HUES6 (cell line): ENCODE data around the gene MOXD1.
"Not testable (repeated sequence)": the region's sequence is repeated elsewhere in the genome, so short reads cannot be mapped to it uniquely, and the experiment has no call there.

Experiments used
- H3K27ac ChIP-seq: 2 replicates; pipeline ENCODE4 v1.7.0; 2013; ENCODE audit warnings: low read depth, mild to moderate bottlenecking, low read length, inconsistent platforms
- H3K27me3 ChIP-seq: 2 replicates; pipeline ENCODE4 v1.6.1; 2013; ENCODE audit warnings: low read length; ENCODE audit not compliant: control insufficient read depth, insufficient read depth
- H3K36me3 ChIP-seq: 2 replicates; pipeline ENCODE4 v1.6.1; 2013; ENCODE audit warnings: low read length; ENCODE audit not compliant: control insufficient read depth, insufficient read depth
- H3K4me1 ChIP-seq: 2 replicates; pipeline ENCODE4 v1.6.1; 2013; ENCODE audit warnings: low read length; ENCODE audit not compliant: control insufficient read depth, insufficient read depth
- H3K4me3 ChIP-seq: 2 replicates; pipeline ENCODE4 v1.5.1; 2013; ENCODE audit warnings: low read depth, low read length
- H3K9ac ChIP-seq: one replicate; pipeline ENCODE4 v1.6.1; 2013; ENCODE audit warnings: mild to moderate bottlenecking, low read length
- H3K9me3 ChIP-seq: 2 replicates; pipeline ENCODE4 v1.6.1; 2013; ENCODE audit warnings: low read depth, low read length; ENCODE audit not compliant: control insufficient read depth, insufficient read depth

Gene MOXD1

GRCh38 chr6:132279592-132280139 is 121.6 kb downstream of the MOXD1 start:
- no peaks in the 10 kb centered on the region for H3K4me1 ChIP-seq
- no peaks in the 10 kb centered on the region for H3K36me3 ChIP-seq
- no peak overlapping the region for H3K27ac ChIP-seq
- no peaks in the 10 kb centered on the region for H3K9me3 ChIP-seq
- peak overlapping the region; percentile 22 for H3K9ac ChIP-seq
- no peaks in the 10 kb centered on the region for H3K27me3 ChIP-seq
- peak overlapping the region; percentile 55 for H3K4me3 ChIP-seq

- Histone ChIP-seq H3K9me3 (no peaks in the 10 kb centered on the region), H3K27me3 (no peaks in the 10 kb centered on the region), H3K27ac (no peak overlapping the region), H3K36me3 (no peaks in the 10 kb centered on the region), H3K4me1 (no peaks in the 10 kb centered on the region), H3K9ac (no peak overlapping the region), H3K4me3 (no peak overlapping the region)
Measured at GRCh38 chr6:132275066-132275970, 126.0 kb downstream of the MOXD1 start.

- Histone ChIP-seq H3K27me3 (no peaks in the 10 kb centered on the region), H3K4me3 (no peak overlapping the region), H3K27ac (no peak overlapping the region), H3K36me3 (no peaks in the 10 kb centered on the region), H3K9me3 (no peaks in the 10 kb centered on the region), H3K4me1 (no peaks in the 10 kb centered on the region), H3K9ac (no peak overlapping the region)
Measured at GRCh38 chr6:132272776-132273175, 128.5 kb downstream of the MOXD1 start.

- Histone ChIP-seq H3K9ac (no peak overlapping the region), H3K9me3 (no peaks in the 10 kb centered on the region), H3K4me3 (no peak overlapping the region), H3K27ac (no peak overlapping the region), H3K27me3 (no peaks in the 10 kb centered on the region), H3K4me1 (no peaks in the 10 kb centered on the region), H3K36me3 (no peaks in the 10 kb centered on the region)
Measured at GRCh38 chr6:132270726-132271402, 130.4 kb downstream of the MOXD1 start.

- H3K4me3 ChIP-seq, H3K27ac ChIP-seq, H3K9me3 ChIP-seq, H3K27me3 ChIP-seq, H3K9ac ChIP-seq, H3K4me1 ChIP-seq, H3K36me3 ChIP-seq: not testable (repeated sequence)
Measured at GRCh38 chr6:132268666-132269065, 132.6 kb downstream of the MOXD1 start.

GRCh38 chr6:132268209-132268608 is 133.1 kb downstream of the MOXD1 start:
- H3K27ac ChIP-seq, result no peak overlapping the region
- no peaks in the 10 kb centered on the region for H3K36me3 ChIP-seq
- no peak overlapping the region for H3K9ac ChIP-seq
- no peaks in the 10 kb centered on the region for H3K4me1 ChIP-seq
- no peaks in the 10 kb centered on the region for H3K27me3 ChIP-seq
- H3K9me3 ChIP-seq, result no peaks in the 10 kb centered on the region
- H3K4me3 ChIP-seq, result no peak overlapping the region

- no peaks in the 10 kb centered on the region for H3K36me3 ChIP-seq
- H3K9ac ChIP-seq, result no peak overlapping the region
- peaks cover 1% of the 10 kb centered on the region; the same call in 1 of the 2 replicates for H3K27me3 ChIP-seq
- H3K4me3 ChIP-seq, result no peak overlapping the region
- H3K9me3 ChIP-seq, result no peaks in the 10 kb centered on the region
- H3K4me1 ChIP-seq, result no peaks in the 10 kb centered on the region
- H3K27ac ChIP-seq, result no peak overlapping the region
Measured at GRCh38 chr6:132265451-132266097, 135.7 kb downstream of the MOXD1 start.

GRCh38 chr6:132264021-132264500 is 137.2 kb downstream of the MOXD1 start:
- no peak overlapping the region for H3K9ac ChIP-seq
- peaks cover 3% of the 10 kb centered on the region; the same call in 1 of the 2 replicates for H3K4me1 ChIP-seq
- no peaks in the 10 kb centered on the region for H3K9me3 ChIP-seq
- H3K4me3 ChIP-seq, result no peak overlapping the region
- H3K27ac ChIP-seq, result no peak overlapping the region
- H3K36me3 ChIP-seq, result no peaks in the 10 kb centered on the region
- peaks cover 4% of the 10 kb centered on the region; the same call in 1 of the 2 replicates for H3K27me3 ChIP-seq

GRCh38 chr6:132261354-132261753 is 139.9 kb downstream of the MOXD1 start:
- Histone ChIP-seq H3K27ac (no peak overlapping the region), H3K4me1 (peaks cover 21% of the 10 kb centered on the region; the same call in 1 of the 2 replicates), H3K36me3 (no peaks in the 10 kb centered on the region), H3K4me3 (no peak overlapping the region), H3K9ac (no peak overlapping the region), H3K9me3 (no peaks in the 10 kb centered on the region), H3K27me3 (peaks cover 4% of the 10 kb centered on the region; the same call in 1 of the 2 replicates)

- Histone ChIP-seq H3K4me3 (no peak overlapping the region), H3K36me3 (no peaks in the 10 kb centered on the region), H3K9ac (no peak overlapping the region), H3K27ac (no peak overlapping the region), H3K4me1 (peaks cover 21% of the 10 kb centered on the region; the same call in 1 of the 2 replicates), H3K9me3 (no peaks in the 10 kb centered on the region), H3K27me3 (peaks cover 4% of the 10 kb centered on the region; the same call in 1 of the 2 replicates)
Measured at GRCh38 chr6:132259070-132259469, 142.2 kb downstream of the MOXD1 start.
